HG03571 (cell line): ENCODE results near the gene EPB41L5.

Experiments
- ATAC-seq: cut with Tn5 transposase; IDR thresholded peaks from one replicate; pipeline ENCODE4 v1.9.1; 2021; ENCODE audit not compliant: unreplicated experiment

Gene EPB41L5

GRCh38 chr2:120224256-120224655, 211.4 kb downstream of the EPB41L5 start:
- ATAC-seq, result no peak

- ATAC-seq, result no peak
Measured at GRCh38 chr2:120224735-120225548, 212.1 kb downstream of the EPB41L5 start.

- ATAC-seq, result no peak
Measured at GRCh38 chr2:120225549-120226065, 212.7 kb downstream of the EPB41L5 start.

- ATAC-seq, result no peak
Measured at GRCh38 chr2:120226316-120226715, 213.4 kb downstream of the EPB41L5 start.

GRCh38 chr2:120227111-120227991, 214.5 kb downstream of the EPB41L5 start:
- ATAC-seq, result no peak

- no peak for ATAC-seq
Measured at GRCh38 chr2:120228503-120228902, 215.6 kb downstream of the EPB41L5 start.
